ENCODE data around the gene SLCO4A1. TPM values are rescaled to one million over a fixed set of nuclear protein-coding genes. Genes with fewer than 3 reads are reported as not detected.

Gene SLCO4A1
- polyA plus RNA-seq, 1 donor (not counting 4 experiments of a cell fraction or from before 2014, with no cell fraction given), result 1.8 TPM

- no peak for FAIRE-seq
- Histone ChIP-seq H3K9me3 (ENCODE audit: control insufficient read depth, low read depth, low read length) (no peaks in the 10 kb centered on the region), H3K27me3 (ENCODE audit: control insufficient read depth, extremely low read depth, insufficient read depth, low read length) (peaks cover 28% of the 10 kb centered on the region), H2AFZ (ENCODE audit: control insufficient read depth, low read length) (no peak overlapping the region), H3K9ac (ENCODE audit: control insufficient read depth, extremely low read depth, insufficient read depth, low read length) (no peak overlapping the region), H3K4me2 (ENCODE audit: control insufficient read depth, extremely low read depth, insufficient read depth, low read depth, low read length) (no peak overlapping the region), H3K4me1 (ENCODE audit: control insufficient read depth, extremely low read depth, insufficient read depth, low read length) (no peaks in the 10 kb centered on the region), H3K4me3 (ENCODE audit: control insufficient read depth in 2 of 3, extremely low read depth in 1 of 3, insufficient read depth in 2 of 3, low read depth in 1 of 3, low read length in 3 of 3) (no peak overlapping the region), H3K9me1 (ENCODE audit: control insufficient read depth, extremely low read depth, insufficient read depth, low read length) (peaks cover 2% of the 10 kb centered on the region), H3K79me2 (ENCODE audit: control insufficient read depth, insufficient read depth, low read length) (no peaks in the 10 kb centered on the region), H3K36me3 (ENCODE audit: control insufficient read depth in 2 of 2, extremely low read depth in 1 of 2, insufficient read depth in 2 of 2, low read length in 2 of 2) (no peaks in the 10 kb centered on the region), H3K27ac (ENCODE audit: control insufficient read depth, insufficient read depth, low read length) (no peak overlapping the region), H4K20me1 (ENCODE audit: control insufficient read depth, extremely low read depth, insufficient read depth, low read length) (no peaks in the 10 kb centered on the region)
- dilution Hi-C loops (cut with MboI; ENCODE audit: extremely low pct_ligation_motif_present, low sequenced_read_pairs), result no loop called here
- TF ChIP-seq, protein P1, sequence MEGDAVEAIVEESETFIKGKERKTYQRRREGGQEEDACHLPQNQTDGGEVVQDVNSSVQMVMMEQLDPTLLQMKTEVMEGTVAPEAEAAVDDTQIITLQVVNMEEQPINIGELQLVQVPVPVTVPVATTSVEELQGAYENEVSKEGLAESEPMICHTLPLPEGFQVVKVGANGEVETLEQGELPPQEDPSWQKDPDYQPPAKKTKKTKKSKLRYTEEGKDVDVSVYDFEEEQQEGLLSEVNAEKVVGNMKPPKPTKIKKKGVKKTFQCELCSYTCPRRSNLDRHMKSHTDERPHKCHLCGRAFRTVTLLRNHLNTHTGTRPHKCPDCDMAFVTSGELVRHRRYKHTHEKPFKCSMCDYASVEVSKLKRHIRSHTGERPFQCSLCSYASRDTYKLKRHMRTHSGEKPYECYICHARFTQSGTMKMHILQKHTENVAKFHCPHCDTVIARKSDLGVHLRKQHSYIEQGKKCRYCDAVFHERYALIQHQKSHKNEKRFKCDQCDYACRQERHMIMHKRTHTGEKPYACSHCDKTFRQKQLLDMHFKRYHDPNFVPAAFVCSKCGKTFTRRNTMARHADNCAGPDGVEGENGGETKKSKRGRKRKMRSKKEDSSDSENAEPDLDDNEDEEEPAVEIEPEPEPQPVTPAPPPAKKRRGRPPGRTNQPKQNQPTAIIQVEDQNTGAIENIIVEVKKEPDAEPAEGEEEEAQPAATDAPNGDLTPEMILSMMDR (optimal IDR thresholded peaks at IDR 0.05 in 1 of 3, IDR thresholded peaks at IDR 0.05 in 1 of 3, conservative IDR thresholded peaks at IDR 0.05 in 1 of 3; ENCODE audit: extremely low read depth in 1 of 3, insufficient read depth in 2 of 3, low read length in 3 of 3), result no peak
- no peak for TF ChIP-seq EZH2 (IDR thresholded peaks at IDR 0.05; ENCODE audit: low read length)
- DNase-seq (ENCODE audit: low read depth, low spot score), result no peak
Measured at GRCh38 chr20:62719250-62719935, 77.1 kb downstream of the SLCO4A1 start.

Other genes starting within 250 kb of the SLCO4A1 start
- gene CABLES2, start 235.2 kb upstream of the SLCO4A1 start, polyA plus RNA-seq, result 1.9 to 4.6 TPM (median 2.2 TPM) in 3 replicates
- gene RBBP8NL, start 215.0 kb upstream of the SLCO4A1 start, polyA plus RNA-seq, result 0.05 to 0.26 TPM (median 0.13 TPM) in 3 replicates
- gene GATA5, start 166.5 kb upstream of the SLCO4A1 start, polyA plus RNA-seq, result not detected in 3 replicates
- gene NTSR1, start 66.3 kb downstream of the SLCO4A1 start, polyA plus RNA-seq, result 0.24 to 1.4 TPM (median 0.55 TPM) in 3 replicates
- gene MRGBP, start 154.0 kb downstream of the SLCO4A1 start, polyA plus RNA-seq, result 12.3 to 15.6 TPM (median 15.0 TPM) in 3 replicates
- gene OGFR, start 162.3 kb downstream of the SLCO4A1 start, polyA plus RNA-seq, result 29.8 to 39.8 TPM (median 31.5 TPM) in 3 replicates
- 2.7 to 4.8 TPM (median 3.6 TPM) in 3 replicates for gene COL9A3, start 174.5 kb downstream of the SLCO4A1 start, polyA plus RNA-seq
- gene TCFL5, start 219.3 kb downstream of the SLCO4A1 start, polyA plus RNA-seq, result 9.9 to 14.6 TPM (median 14.5 TPM) in 3 replicates